Measurements from ENCODE around the gene UBTD2.

UBTD2 gene

GRCh38 chr5:172280929-172281328 is 2.6 kb downstream of the UBTD2 start:
- TF ChIP-seq GATA3 (IDR thresholded peaks at IDR 0.05; ENCODE audit: low read depth, low read length), result no peak
- no peak for TF ChIP-seq GATA2 (IDR thresholded peaks at IDR 0.05; ENCODE audit: low read depth, low read length)

GRCh38 chr5:172280317-172280716 is 3.2 kb downstream of the UBTD2 start:
- no peak for TF ChIP-seq GATA2 (IDR thresholded peaks at IDR 0.05; ENCODE audit: low read depth, low read length)
- TF ChIP-seq GATA3 (IDR thresholded peaks at IDR 0.05; ENCODE audit: low read depth, low read length), result no peak

GRCh38 chr5:172278356-172278755 is 5.2 kb downstream of the UBTD2 start:
- TF ChIP-seq GATA3 (IDR thresholded peaks at IDR 0.05; ENCODE audit: low read depth, low read length), result no peak
- TF ChIP-seq GATA2 (IDR thresholded peaks at IDR 0.05; ENCODE audit: low read depth, low read length), result no peak

- no peak for TF ChIP-seq GATA3 (IDR thresholded peaks at IDR 0.05; ENCODE audit: low read depth, low read length)
- TF ChIP-seq GATA2 (IDR thresholded peaks at IDR 0.05; ENCODE audit: low read depth, low read length), result no peak
These were observed 7.3 kb downstream of the UBTD2 start for GRCh38 chr5:172276214-172276613.

- TF ChIP-seq GATA3 (IDR thresholded peaks at IDR 0.05; ENCODE audit: low read depth, low read length), result no peak
- no peak for TF ChIP-seq GATA2 (IDR thresholded peaks at IDR 0.05; ENCODE audit: low read depth, low read length)
These were observed 8.4 kb downstream of the UBTD2 start for GRCh38 chr5:172274951-172275753.

- TF ChIP-seq GATA2 (IDR thresholded peaks at IDR 0.05; ENCODE audit: low read depth, low read length), result no peak
- TF ChIP-seq GATA3 (IDR thresholded peaks at IDR 0.05; ENCODE audit: low read depth, low read length), result no peak
These were observed 15.6 kb downstream of the UBTD2 start for GRCh38 chr5:172267943-172268342.

- no peak for TF ChIP-seq GATA2 (IDR thresholded peaks at IDR 0.05; ENCODE audit: low read depth, low read length)
- no peak for TF ChIP-seq GATA3 (IDR thresholded peaks at IDR 0.05; ENCODE audit: low read depth, low read length)
These were observed 16.9 kb downstream of the UBTD2 start for GRCh38 chr5:172266676-172267092.

GRCh38 chr5:172266071-172266675 is 17.4 kb downstream of the UBTD2 start:
- TF ChIP-seq GATA2 (IDR thresholded peaks at IDR 0.05; ENCODE audit: low read depth, low read length), result no peak

GRCh38 chr5:172264815-172265395 is 18.7 kb downstream of the UBTD2 start:
- no peak for TF ChIP-seq GATA2 (IDR thresholded peaks at IDR 0.05; ENCODE audit: low read depth, low read length)
- no peak for TF ChIP-seq GATA3 (IDR thresholded peaks at IDR 0.05; ENCODE audit: low read depth, low read length)

- TF ChIP-seq GATA2 (IDR thresholded peaks at IDR 0.05; ENCODE audit: low read depth, low read length) (no peak), GATA3 (IDR thresholded peaks at IDR 0.05; ENCODE audit: low read depth, low read length) (no peak)
These were observed 28.1 kb downstream of the UBTD2 start for GRCh38 chr5:172255444-172255843.

GRCh38 chr5:172252501-172252900 is 31.1 kb downstream of the UBTD2 start:
- TF ChIP-seq GATA2 (IDR thresholded peaks at IDR 0.05; ENCODE audit: low read depth, low read length) (no peak), GATA3 (IDR thresholded peaks at IDR 0.05; ENCODE audit: low read depth, low read length) (no peak)

GRCh38 chr5:172251419-172251818 is 32.1 kb downstream of the UBTD2 start:
- no peak for TF ChIP-seq GATA3 (IDR thresholded peaks at IDR 0.05; ENCODE audit: low read depth, low read length)
- TF ChIP-seq GATA2 (IDR thresholded peaks at IDR 0.05; ENCODE audit: low read depth, low read length), result no peak

GRCh38 chr5:172248637-172249036 is 34.9 kb downstream of the UBTD2 start:
- TF ChIP-seq GATA3 (IDR thresholded peaks at IDR 0.05; ENCODE audit: low read depth, low read length), result no peak
- no peak for TF ChIP-seq GATA2 (IDR thresholded peaks at IDR 0.05; ENCODE audit: low read depth, low read length)

- TF ChIP-seq GATA2 (IDR thresholded peaks at IDR 0.05; ENCODE audit: low read depth, low read length) (no peak), GATA3 (IDR thresholded peaks at IDR 0.05; ENCODE audit: low read depth, low read length) (no peak)
These were observed 37.9 kb downstream of the UBTD2 start for GRCh38 chr5:172245703-172246125.

- TF ChIP-seq GATA3 (IDR thresholded peaks at IDR 0.05; ENCODE audit: low read depth, low read length) (no peak), GATA2 (IDR thresholded peaks at IDR 0.05; ENCODE audit: low read depth, low read length) (no peak)
These were observed 38.5 kb downstream of the UBTD2 start for GRCh38 chr5:172245046-172245445.
